RWPE1 (cell line): Measurements from ENCODE around the gene TOR3A.
A peak's percentile ranks its signal among the peaks of the same experiment; 100 is the strongest.

Experiments
- CTCF ChIA-PET: fragments of 350-600 bp; sonication (Branson Sonifier 250); formaldehyde crosslinking; extraction: SDS; loops from one replicate; lab custom pipeline; 2021; lab: Yijun Ruan, JAX
- POLR2A ChIA-PET: fragments of 400-600 bp; formaldehyde crosslinking; extraction: SDS; loops from one replicate; lab custom pipeline; 2020; ENCODE audit warnings: antibody characterized with exemption; ENCODE audit not compliant: low non-redundant PET; lab: Yijun Ruan, JAX
- DNase-seq: peaks from one replicate; pipeline ENCODE4 v3.0.0; 2012; ENCODE audit warnings: low spot score
- H3K27ac ChIP-seq: fragments of 450-650 bp; 2 replicates; pipeline ENCODE4 v1.5.1; 2017
- CTCF ChIP-seq: fragments of 450-650 bp; conservative IDR thresholded peaks from 2 replicates; pipeline ENCODE4 v1.5.1; 2017; ENCODE audit warnings: low read depth, mild to moderate bottlenecking

TOR3A gene

GRCh38 chr1:179087665-179088064 lies 5.8 kb downstream of the TOR3A start:
- CTCF ChIA-PET, result interaction anchor here (0.6 kb wide), 1 partner anchor 14 kb away, joined by 3 read pairs; no protein-coding TSS in a partner anchor
- no peak for TF ChIP-seq CTCF
- POLR2A ChIA-PET, result no interaction called here
- DNase-seq, result no peak
- peak overlapping the region; percentile 38 for H3K27ac ChIP-seq

GRCh38 chr1:179089827-179090482 lies 8.1 kb downstream of the TOR3A start:
- no peak for TF ChIP-seq CTCF

GRCh38 chr1:179090522-179090921 lies 8.7 kb downstream of the TOR3A start:
- no peak for DNase-seq
- no peak for TF ChIP-seq CTCF
- CTCF ChIA-PET, result interaction anchor here (0.5 to 0.6 kb wide), 3 partner anchors 12 to 227 kb away, joined by 3 read pairs; no protein-coding TSS in a partner anchor
- peak overlapping the region; percentile 78 for H3K27ac ChIP-seq
- POLR2A ChIA-PET, result no interaction called here

More at GRCh38 chr1:179089827-179090482, 8.1 kb downstream of the TOR3A start:
- CTCF ChIA-PET, result interaction anchor here (0.5 to 0.6 kb wide), 2 partner anchors 11 to 228 kb away, joined by 3 read pairs; no protein-coding TSS in a partner anchor
- DNase-seq, result no peak
- H3K27ac ChIP-seq, result peak overlapping the region; percentile 78
- POLR2A ChIA-PET, result no interaction called here

GRCh38 chr1:179090923-179091322 lies 9.1 kb downstream of the TOR3A start:
- peak overlapping the region; percentile 78 for H3K27ac ChIP-seq
- ChIA-PET POLR2A (no interaction called here), CTCF (interaction anchor here (0.5 kb wide), 1 partner anchor 128 kb away, joined by 3 read pairs; no protein-coding TSS in a partner anchor)
- no peak for TF ChIP-seq CTCF
- DNase-seq, result no peak

GRCh38 chr1:179091691-179092165 lies 9.9 kb downstream of the TOR3A start:
- no peak for TF ChIP-seq CTCF
- ChIA-PET POLR2A (interaction anchor here (0.6 kb wide), 1 partner anchor 275 kb away, joined by 7 read pairs; no protein-coding TSS in a partner anchor), CTCF (no interaction called here)
- peak overlapping the region; percentile 78 for H3K27ac ChIP-seq
- no peak for DNase-seq

- peak overlapping the region; percentile 78 for H3K27ac ChIP-seq
- POLR2A ChIA-PET, result no interaction called here
- no peak for TF ChIP-seq CTCF
- DNase-seq, result no peak
- CTCF ChIA-PET, result interaction anchor here (0.6 kb wide), 2 partner anchors 75 to 222 kb away, joined by 3 read pairs; partner anchors contain the start of gene ANGPTL1
Observed at GRCh38 chr1:179092896-179093461, 11.1 kb downstream of the TOR3A start.
